ENCODE results near the gene CHCHD4. TPM values are rescaled to one million over a fixed set of nuclear protein-coding genes. Genes with fewer than 3 reads are reported as not detected.

Gene CHCHD4
- polyA plus RNA-seq, 3 donors, result 6.5 to 13.8 (median 13.6) TPM

DNA sequence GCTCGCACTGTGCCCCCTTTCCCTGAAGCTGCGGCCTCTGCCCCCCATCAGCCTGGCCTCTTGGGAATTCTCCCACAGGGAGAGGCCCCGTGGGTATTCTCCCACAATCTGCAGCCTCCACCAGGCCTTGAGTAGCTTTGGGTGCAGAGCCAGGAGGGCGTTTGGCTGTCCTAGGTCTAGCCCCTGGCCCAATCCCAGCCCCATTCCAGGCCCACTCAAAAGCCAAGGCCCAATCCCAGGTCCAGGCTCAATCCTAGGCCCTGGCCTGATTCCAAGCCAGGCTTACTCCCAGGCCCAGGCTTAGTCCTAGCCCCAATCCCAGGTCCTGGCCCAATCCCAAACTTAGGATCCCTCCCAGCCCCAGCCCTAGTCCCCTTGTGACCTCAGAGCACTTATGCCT, 59.8 kb downstream of the CHCHD4 start:
- Histone ChIP-seq H3K9ac (ENCODE audit: insufficient read depth, low read length, poor library complexity, severe bottlenecking) (no peak overlapping the region), H3K9me3 (replicated peaks in 1 of 2; ENCODE audit: control insufficient read depth in 1 of 2, insufficient read depth in 1 of 2, low read length in 2 of 2) (no peaks in the 10 kb centered on the region), H3K27ac (ENCODE audit: low read depth in 1 of 2, low read length in 2 of 2) (no peak overlapping the region), H3K4me3 (replicated peaks in 1 of 3; ENCODE audit: low read depth in 2 of 3, low read length in 3 of 3) (no peak overlapping the region), H3K27me3 (ENCODE audit: control insufficient read depth in 2 of 2, insufficient read depth in 2 of 2, low read length in 2 of 2) (no peaks in the 10 kb centered on the region), H3K4me2 (replicated peaks; ENCODE audit: extremely low read depth, low read length, poor library complexity, severe bottlenecking) (no peak overlapping the region), H2AFZ (ENCODE audit: insufficient read depth, low read depth, low read length, poor library complexity, severe bottlenecking) (no peak overlapping the region), H3K4me1 (ENCODE audit: control insufficient read depth in 1 of 2, insufficient read depth in 2 of 2, low read length in 2 of 2) (no peaks in the 10 kb centered on the region), H4K20me1 (ENCODE audit: insufficient read depth, low read length) (no peaks in the 10 kb centered on the region), H3K79me2 (ENCODE audit: insufficient read depth, low read length) (no peaks in the 10 kb centered on the region), H3K36me3 (replicated peaks in 1 of 2; ENCODE audit: control insufficient read depth in 1 of 2, insufficient read depth in 2 of 2, low read length in 2 of 2) (no peaks in the 10 kb centered on the region)
- H3K36me3 Mint-ChIP-seq, result no peaks in the 10 kb centered on the region
- DNase-seq, result no peak
- H3K4me3 Mint-ChIP-seq, result no peak overlapping the region
- 90% methylated on average over 4 of the region's 4 CpGs for WGBS (ENCODE audit: insufficient coverage)
- peaks cover 0 to 1% (median 0%) of the 10 kb centered on the region in 7 donors for H3K9me3 Mint-ChIP-seq
- no peaks in the 10 kb centered on the region for H3K4me1 Mint-ChIP-seq
- peaks cover 2 to 6% (median 3%) of the 10 kb centered on the region in 3 donors for H3K27me3 Mint-ChIP-seq (ENCODE audit: low read depth in 3 of 3)
- H3K27ac Mint-ChIP-seq, result no peak overlapping the region
- intact Hi-C loops (cut with micrococcal nuclease), result no loop called here
- TF ChIP-seq, protein P1, sequence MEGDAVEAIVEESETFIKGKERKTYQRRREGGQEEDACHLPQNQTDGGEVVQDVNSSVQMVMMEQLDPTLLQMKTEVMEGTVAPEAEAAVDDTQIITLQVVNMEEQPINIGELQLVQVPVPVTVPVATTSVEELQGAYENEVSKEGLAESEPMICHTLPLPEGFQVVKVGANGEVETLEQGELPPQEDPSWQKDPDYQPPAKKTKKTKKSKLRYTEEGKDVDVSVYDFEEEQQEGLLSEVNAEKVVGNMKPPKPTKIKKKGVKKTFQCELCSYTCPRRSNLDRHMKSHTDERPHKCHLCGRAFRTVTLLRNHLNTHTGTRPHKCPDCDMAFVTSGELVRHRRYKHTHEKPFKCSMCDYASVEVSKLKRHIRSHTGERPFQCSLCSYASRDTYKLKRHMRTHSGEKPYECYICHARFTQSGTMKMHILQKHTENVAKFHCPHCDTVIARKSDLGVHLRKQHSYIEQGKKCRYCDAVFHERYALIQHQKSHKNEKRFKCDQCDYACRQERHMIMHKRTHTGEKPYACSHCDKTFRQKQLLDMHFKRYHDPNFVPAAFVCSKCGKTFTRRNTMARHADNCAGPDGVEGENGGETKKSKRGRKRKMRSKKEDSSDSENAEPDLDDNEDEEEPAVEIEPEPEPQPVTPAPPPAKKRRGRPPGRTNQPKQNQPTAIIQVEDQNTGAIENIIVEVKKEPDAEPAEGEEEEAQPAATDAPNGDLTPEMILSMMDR (IDR thresholded peaks at IDR 0.05), result no peak

DNA sequence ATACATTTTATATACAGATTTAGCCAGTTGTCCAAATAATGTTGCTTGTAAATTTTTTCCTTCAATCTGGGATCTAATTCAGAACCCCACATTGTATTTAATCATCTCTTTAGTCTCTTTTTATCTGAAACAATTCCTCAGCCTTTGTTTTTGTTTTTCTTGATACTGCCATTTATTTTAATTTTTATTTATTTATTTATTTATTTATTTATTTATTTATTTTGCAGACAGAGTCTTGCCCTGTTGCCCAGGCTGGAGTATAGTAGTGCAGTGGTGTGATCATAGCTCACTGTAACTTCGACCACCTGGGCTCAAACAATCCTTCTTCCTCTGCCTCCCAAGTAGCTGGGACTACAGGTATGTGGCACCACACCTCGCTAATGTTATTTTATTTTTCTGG, 61.5 kb downstream of the CHCHD4 start:
- peaks cover 0 to 1% of the 10 kb centered on the region in 2 donors for H3K9me3 ChIP-seq (replicated peaks in 1 of 2; ENCODE audit: control insufficient read depth in 1 of 2, insufficient read depth in 1 of 2, low read length in 2 of 2)
- Mint-ChIP-seq H3K27me3 (ENCODE audit: low read depth in 3 of 3) (peaks cover 2 to 7% (median 7%) of the 10 kb centered on the region in 3 donors), H3K4me1 (no peaks in the 10 kb centered on the region), H3K36me3 (no peaks in the 10 kb centered on the region), H3K27ac (peak overlapping the region in 1 of 7 donors; percentile 74), H3K9me3 (peaks cover 0 to 6% (median 0%) of the 10 kb centered on the region in 7 donors), H3K4me3 (no peak overlapping the region)
- H3K4me2 ChIP-seq (replicated peaks; ENCODE audit: extremely low read depth, low read length, poor library complexity, severe bottlenecking), result no peak overlapping the region
- H3K9ac ChIP-seq (ENCODE audit: insufficient read depth, low read length, poor library complexity, severe bottlenecking), result no peak overlapping the region
- no CpG with 5 or more reads among the region's 2 CpGs for WGBS (ENCODE audit: insufficient coverage)
- no peak overlapping the region for H2AFZ ChIP-seq (ENCODE audit: insufficient read depth, low read depth, low read length, poor library complexity, severe bottlenecking)
- TF ChIP-seq, protein P1 (IDR thresholded peaks at IDR 0.05), result no peak
- no peaks in the 10 kb centered on the region for H3K27me3 ChIP-seq (ENCODE audit: control insufficient read depth in 2 of 2, insufficient read depth in 2 of 2, low read length in 2 of 2)
- no peak overlapping the region for H3K4me3 ChIP-seq (replicated peaks in 1 of 3; ENCODE audit: low read depth in 2 of 3, low read length in 3 of 3)
- no peaks in the 10 kb centered on the region for H3K79me2 ChIP-seq (ENCODE audit: insufficient read depth, low read length)
- H3K4me1 ChIP-seq (ENCODE audit: control insufficient read depth in 1 of 2, insufficient read depth in 2 of 2, low read length in 2 of 2), result no peaks in the 10 kb centered on the region
- H4K20me1 ChIP-seq (ENCODE audit: insufficient read depth, low read length), result no peaks in the 10 kb centered on the region
- H3K27ac ChIP-seq (ENCODE audit: low read depth in 1 of 2, low read length in 2 of 2), result no peak overlapping the region
- intact Hi-C loops (cut with micrococcal nuclease), result no loop called here
- no peak for DNase-seq
- no peaks in the 10 kb centered on the region for H3K36me3 ChIP-seq (replicated peaks in 1 of 2; ENCODE audit: control insufficient read depth in 1 of 2, insufficient read depth in 2 of 2, low read length in 2 of 2)

Other genes with a start within 250 kb of the CHCHD4 start
- not detected for gene WNT7A, start 244.8 kb downstream of the CHCHD4 start, polyA plus RNA-seq
- gene TMEM43, start 182 bp upstream of the CHCHD4 start, polyA plus RNA-seq, result 10 to 100 TPM; 55.4 to 69.7 (median 66.7) TPM
- 10 to 100 TPM; 13.4 to 22.0 (median 15.5) TPM for gene XPC, start 53.7 kb upstream of the CHCHD4 start, polyA plus RNA-seq
- gene LSM3, start 53.9 kb upstream of the CHCHD4 start, polyA plus RNA-seq, result 10 to 100 TPM in 2 of 3 donors, 1 to 10 TPM in 1; 4.1 to 23.2 (median 19.8) TPM